Measurements from ENCODE around the gene INPP4B.

DNA sequence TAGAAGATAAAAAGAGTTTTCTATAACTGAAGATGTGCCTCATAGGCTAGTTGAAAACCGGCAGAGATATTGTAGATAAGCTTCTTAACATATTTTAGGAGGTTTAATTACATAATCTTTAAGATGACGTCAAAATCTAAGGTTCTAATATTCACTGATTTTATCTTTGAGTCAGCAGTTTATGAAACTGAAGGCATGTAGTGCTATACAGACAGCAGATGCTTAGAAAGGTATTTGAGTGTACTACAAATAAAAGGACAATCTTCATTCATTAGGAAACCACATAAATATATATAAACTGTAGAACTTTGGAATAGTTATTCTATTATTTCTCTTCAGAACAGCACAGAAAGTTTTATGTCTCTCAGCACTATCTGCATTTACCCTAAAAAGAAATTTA, 704.9 kb downstream of the INPP4B start:
- TF ChIP-seq TAF1 (IDR thresholded peaks at IDR 0.05; ENCODE audit: low read depth, low read length) (no peak), POLR2A (IDR thresholded peaks at IDR 0.05; ENCODE audit: low read depth, low read length) (no peak), POLR2AphosphoS5 (IDR thresholded peaks at IDR 0.05; ENCODE audit: low read depth, low read length) (no peak), SPI1 (IDR thresholded peaks at IDR 0.05; ENCODE audit: low read depth, low read length) (no peak)

Measured in GM12891 (cell line).